Measurements from ENCODE around the gene CRCP. TPM values are rescaled to one million over a fixed set of nuclear protein-coding genes. Genes with fewer than 3 reads are reported as not detected.
"Not testable (repeated sequence)": the region's sequence is repeated elsewhere in the genome, so short reads cannot be mapped to it uniquely, and the experiment has no call there.

Gene CRCP
- total RNA-seq, 1 donor from 2014 or later = 52.4 TPM

DNA sequence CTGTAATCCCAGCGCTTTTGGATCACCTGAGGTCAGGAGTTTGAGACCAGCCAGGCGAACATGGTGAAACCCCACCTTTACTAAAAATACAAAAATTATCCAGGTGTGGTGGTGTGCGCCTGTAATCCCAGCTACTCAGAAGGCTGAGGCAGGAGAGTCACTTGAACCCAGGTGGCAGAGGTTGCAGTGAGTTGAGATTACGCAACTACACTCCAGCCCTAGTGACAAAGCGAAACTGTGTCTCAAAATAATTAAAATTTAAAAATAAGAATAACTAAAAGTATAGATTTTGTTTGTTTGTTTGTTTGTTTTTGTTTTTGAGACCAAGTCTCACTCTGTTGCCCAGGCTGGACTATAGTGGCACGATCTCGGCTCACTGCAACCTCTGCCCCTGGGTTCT lies 41.4 kb downstream of the CRCP start:
- DNase-seq = not testable (repeated sequence)

DNA sequence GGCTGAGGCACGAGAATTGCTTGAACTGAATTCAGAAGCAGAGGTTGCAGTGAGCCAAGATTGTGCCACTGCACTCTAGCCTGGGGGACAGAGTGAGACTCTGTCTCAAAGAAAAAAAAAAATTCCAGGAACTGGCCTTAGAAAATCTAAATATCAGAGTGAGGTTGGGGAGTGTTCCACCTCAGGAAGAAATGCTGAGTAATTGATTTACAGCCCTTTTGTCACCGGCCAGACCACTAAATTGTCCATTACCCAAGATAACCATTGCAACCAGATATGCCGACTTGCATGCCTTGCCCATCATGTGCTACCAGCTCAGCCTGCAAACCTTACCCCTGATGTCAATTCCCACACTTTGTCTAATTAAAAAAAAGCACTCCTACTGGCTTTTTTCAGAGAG lies 42.4 kb downstream of the CRCP start:
- no peak for DNase-seq

DNA sequence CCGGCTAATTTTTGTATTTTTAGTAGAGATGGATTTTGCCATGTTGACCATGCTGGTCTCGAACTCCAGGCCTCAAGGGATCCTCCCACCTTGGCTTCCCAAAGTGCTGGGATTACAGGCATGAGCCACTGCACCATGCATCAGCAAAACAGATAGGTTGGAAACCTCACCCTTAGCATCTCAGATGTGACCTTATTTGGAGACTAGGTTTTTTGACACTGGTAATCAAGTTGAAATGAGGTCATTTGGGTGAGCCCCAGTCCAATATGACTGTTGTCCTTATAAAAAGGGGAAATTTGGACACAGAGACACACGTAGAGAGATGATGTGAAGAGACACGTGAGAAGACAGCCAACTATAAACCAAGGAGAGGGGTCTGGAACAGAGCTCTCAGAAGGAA lies 48.0 kb downstream of the CRCP start:
- DNase-seq = no peak

DNA sequence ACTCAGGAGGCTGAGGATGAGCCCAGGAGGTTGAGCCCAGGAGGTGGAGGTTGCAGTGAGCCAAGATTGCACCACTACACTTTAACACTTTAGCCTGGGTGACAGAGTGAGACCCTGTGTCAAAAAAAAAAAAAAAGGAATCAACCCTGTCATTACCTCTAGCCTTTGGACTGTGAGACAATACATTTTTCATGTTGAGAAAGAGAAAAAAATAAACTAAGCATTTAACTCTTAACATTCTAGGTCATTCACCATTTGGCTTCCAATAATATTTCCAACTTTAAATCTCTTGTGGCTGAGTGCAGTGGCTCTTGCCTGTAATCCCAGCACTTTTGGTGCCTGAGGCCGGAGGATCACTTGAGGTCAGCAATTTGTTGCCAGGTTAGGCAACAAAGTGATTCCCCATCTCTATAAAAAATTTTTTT lies 48.6 kb downstream of the CRCP start:
- no peak for DNase-seq

DNA sequence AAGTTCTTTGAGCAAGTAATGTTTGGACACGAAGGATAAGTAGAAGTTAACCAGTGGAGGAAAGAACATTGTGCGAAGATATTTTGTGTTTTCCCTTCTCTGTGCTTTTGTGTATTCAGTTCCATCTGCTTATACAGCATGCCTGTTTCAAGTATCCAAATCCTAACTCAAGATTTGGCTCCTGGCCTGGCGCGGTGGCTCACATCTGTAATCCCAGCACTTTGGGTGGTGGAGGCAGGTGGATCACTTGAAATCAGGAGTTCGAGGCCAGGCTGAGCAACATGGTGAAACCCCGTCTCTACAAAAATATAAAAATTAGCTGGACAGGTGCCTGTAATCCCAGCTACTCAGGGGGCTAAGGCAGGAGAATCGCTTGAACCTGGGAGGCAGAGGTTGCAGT lies 49.7 kb downstream of the CRCP start:
- DNase-seq = no peak

DNA sequence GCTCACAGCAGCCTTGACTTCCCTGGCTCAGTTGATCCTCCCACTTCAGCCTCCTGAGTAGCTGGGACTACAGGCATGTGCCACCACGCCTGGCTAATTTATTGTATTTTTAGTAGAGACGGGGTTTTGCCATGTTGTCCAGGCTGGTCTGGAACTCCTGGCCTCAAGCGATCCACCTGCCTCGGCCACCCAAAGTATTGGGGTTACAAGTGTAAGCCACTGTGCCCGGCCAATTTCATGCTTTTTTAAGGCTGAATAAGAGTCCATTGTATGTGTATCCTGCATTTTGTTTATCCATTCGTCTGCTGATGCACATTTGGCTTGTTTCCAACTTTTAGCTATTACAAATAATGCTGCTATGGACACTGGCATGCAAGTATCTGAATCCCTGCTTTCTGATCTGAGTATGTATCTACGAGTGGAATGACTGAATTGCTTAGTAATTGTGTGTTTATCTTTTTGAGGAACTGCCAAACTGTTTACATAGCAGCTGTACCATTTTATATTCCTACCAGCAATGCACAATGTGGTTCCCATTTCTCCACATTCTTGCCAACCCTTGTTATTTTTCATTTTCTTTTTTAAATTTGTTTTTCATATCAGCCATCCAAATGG lies 53.2 kb downstream of the CRCP start:
- no peak for DNase-seq

DNA sequence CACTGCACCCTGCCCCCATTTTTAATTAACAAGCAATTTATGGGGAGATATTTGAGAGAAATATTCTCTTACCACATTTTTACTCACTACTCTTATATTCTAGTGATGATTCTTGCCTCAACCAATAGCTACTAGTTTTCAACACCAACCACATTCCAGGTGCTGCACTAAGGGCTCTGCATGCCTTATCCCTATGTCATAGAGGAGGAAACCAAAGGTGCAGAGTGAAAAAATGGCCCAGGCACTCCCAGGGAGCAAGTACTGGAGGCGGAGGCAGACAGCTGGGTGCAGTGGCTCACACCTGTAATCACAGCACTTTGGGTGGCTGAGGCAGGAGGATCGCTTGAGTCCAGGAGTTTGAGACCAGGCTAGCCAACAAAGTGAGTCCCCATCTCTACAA lies 55.0 kb downstream of the CRCP start:
- no peak for DNase-seq

DNA sequence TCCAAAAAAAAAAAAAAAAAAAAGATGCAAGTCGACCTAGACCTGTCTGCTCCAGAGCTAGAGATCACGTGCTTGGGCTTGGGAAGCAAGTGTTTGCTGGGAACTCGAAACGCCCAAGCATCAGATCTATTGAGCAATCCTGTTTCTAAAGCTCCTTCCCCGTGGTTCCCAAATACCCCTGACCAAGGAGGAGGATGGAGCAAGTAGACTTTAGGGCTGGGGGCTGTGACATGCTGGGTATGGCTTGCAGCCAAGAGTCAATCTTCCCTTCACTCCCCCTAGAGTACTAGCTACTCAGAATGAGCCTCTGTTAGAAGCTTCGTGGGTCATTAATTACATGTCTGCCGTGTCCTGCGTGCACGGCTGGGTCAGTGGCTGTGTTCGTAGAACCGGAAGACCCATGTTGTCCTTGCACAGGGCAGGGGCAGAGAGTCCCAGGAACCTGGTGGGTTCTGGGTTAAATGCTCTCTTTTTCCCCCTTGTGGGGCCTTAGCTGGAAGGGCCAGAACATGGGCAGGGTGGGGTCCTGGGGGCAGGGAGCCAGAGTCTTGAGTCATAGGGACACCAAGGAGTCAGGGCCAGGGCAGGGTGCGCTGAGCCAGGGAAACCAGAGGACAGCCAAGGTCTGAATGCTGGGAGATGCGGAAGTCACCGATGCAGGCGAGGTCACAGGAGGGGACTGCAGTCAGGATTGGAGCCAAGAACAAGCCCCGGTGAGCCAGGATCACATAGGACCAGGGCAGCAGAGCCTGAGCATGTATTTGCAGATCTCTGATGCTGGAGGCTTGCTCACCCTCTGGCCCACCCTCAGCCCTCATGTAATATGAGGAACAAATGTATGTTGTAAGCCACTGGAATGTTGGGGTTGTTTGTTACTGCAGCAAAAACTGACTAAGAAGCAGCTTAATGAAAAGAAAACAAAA lies 55.9 kb downstream of the CRCP start:
- no peak for DNase-seq

DNA sequence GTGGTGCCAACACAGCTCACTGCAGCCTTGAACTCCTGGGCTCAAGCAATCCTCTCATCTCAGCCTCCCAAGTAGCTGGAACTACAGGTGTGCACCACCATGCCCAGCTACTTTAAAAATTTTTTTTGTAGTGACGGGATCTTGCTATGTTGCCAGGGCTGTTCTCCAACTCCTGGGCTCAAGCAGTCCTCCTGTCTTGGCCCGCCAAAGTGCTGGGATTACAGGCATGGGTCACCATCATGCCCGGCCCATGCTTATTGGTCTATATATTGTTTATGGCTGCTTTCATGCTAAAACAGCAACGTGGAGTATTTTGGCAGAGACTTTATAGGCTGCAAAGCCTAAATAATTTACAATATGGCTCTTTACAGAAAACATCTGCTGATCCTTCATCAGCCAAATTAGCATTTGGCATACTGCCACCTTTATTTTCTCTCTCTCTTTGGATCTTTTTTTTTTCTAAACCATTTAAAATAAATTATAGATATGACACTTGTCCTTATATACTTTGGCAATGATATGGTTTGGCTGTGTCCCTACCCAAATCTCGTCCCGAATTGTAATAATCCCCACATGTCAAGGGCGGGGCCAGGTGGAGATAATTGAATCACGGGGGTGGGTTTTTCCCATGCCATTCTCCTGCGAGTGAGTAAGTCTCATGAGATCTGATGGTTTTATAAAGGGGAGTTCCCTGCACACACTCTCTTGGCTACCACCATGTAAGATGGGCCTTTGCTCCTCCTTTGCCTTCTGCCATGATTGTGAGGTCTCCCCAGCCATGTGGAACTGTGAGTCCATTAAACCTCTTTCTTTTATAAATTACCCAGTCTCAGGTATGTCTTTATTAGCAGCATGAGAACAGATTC lies 58.1 kb downstream of the CRCP start:
- DNase-seq = not testable (repeated sequence)

DNA sequence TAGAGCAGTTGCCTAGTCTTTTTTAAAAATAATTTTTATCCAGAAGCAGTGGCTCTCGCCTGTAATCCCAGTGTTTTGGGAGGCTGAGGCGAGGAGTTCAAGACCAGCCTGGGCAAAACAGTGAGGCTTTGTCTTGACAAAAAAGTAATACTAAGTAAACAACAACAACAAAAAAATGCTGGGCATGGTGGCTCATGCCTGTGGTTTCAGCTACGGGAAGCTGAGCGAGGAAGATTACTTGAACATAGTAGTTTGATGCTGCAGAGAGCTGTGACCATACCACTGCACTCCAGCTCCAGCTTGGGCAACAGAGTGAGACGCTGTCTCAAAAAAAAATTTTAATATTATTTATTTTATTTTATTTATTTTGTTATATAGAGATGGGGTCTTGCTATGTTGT lies 59.2 kb downstream of the CRCP start:
- DNase-seq = no peak

DNA sequence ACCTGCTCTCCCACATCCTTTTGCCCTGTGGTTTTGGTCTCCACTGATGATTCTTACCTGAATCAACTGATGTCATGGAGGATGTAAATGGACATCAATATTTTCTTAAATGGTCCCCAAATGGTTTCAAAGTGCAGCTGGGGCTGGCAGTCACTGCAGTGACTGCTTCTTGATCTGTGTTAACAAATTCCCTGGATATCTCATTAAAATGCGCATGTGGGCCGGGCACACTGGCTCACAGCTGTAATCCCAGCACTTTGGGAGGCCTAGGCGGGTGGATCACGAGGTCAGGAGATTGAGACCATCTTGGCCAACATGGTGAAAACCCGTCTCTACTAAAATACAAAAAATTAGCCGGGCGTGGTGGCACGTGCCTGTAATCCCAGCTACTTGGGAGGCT lies 60.4 kb downstream of the CRCP start:
- not testable (repeated sequence) for DNase-seq

DNA sequence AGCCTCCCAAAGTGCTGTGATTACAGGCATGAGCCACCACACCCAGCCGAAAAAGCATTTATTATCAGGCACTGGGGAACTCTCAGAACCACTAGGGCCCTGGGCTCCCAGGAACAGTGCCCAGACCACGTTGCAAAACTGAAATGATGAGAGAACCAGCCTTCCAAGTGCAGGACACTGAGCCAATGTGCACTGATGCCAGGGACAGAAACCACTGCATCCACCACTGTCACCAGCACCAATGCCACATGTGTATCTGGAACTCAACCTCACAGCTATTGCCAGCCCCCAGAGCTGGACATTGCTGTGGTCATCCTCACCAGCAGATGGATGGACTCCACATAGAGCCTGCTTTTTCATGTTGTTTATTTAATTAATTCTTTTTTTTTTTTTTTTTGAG lies 62.3 kb downstream of the CRCP start:
- no peak for DNase-seq

DNA sequence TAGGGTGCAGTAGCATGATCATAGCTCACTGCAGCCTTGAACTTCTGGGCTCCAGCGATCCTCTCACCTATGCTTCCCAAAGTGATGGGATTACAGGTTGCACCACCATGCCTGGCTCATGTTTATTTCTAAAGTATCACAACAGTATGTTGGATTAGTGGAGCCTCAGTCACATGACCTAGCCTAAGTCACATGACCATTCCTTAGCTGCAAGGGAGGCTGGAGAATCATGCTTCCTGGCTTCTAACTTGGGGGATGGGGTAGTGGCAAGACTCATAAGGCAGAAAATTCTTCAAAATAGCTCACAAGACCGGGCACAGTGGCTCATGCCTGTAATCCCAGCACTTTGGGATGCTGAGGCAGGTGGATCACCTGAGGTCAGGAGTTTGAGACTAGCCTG lies 63.6 kb downstream of the CRCP start:
- no peak for DNase-seq

DNA sequence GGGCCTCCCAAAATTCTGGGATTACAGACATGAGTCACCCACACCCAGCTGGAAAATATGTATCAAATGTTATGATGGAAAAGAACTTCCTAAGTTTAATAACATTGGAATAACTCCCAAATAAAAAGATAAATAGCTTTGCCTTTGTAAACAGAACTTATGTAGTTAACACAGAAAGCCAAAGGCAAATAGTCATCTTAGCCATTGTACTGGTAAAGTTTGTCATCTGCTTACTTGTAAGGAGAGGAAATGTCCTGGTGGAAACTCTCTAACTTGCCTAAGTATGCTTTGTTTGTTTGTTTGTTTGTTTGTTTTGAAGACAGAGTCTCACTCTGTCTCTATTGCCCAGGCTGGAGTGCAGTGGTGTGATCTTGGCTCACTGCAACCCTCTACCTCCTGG lies 66.7 kb downstream of the CRCP start:
- no peak for DNase-seq

DNA sequence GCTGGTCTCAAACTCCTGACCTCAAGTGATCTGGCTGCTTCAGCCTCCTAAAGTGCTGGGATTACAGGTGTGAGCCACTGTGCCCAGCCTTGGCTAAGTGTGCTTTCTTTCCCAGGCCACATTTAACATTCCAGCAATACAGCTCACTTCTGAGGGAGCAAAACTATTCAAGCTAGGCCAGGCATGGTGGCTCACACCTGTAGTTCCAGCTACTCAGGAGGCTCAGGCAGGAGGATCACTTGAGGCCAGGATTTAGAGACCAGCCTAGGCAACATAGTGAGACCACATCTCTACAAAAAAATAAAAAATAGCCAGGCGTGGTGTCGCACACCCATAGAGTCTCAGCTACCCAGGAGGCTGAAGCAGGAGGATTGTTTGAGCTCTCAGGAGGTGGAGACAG lies 67.2 kb downstream of the CRCP start:
- no peak for DNase-seq

DNA sequence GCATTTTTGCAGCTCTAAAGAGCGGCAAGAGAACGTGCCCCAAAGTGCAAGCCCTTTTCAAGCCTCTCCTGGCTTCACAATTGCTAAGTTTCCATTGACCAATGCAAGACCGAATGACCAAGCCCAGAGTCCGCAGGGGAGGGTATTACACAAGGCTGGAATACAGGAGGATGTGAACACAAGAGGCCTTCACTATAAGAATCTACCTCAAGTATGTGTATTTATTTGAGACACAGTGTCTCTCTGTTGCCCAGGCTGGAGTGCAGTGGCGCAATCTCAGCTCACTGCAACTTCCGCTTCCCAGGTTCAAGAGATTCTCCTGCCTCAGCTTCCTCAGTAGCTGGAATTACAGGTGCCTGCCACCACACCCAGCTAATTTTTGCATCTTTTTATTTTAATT lies 68.3 kb downstream of the CRCP start:
- no peak for DNase-seq

DNA sequence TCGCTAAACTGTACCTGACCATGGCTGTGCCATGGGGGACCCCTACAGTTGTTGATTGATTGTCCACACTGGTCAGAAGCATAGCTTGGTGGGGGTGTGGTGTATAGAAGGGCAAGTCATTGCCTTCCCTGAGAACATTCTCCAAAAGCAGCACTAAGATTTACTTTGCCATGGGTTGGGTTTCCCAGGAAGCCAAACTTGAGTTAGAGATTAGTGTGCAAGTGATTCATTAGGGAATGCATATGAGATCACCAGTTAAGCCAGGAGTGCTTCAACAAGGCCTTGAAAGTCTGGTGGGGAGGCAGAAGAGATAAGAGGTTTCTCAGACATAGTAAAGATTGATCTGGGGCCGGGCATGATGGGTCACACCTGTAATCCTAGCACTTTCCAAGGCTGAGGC lies 69.1 kb downstream of the CRCP start:
- no peak for DNase-seq

DNA sequence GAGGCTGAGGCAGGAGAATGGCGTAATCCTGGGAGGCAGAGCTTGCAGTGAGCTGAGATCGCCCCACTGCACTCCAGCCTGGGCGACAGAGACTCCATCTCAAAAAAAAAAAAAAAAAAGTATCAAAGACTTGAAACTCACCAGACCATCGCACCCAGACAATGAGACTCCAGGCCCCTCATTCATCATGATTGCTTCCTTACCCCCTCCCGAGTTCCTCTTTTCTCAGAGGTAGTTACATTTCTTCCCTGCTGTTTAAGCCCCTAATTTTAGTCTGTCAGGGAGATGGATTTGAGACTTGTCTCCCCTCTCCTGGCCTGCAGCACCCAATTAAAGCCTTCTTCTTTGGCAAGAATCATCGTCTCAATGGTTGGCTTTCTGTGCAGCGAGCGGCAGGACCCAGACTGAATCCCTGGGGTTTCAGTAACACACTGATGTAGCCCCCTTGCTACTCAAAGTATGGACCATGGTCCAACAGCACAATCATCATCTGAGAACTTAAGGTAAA lies 71.1 kb downstream of the CRCP start:
- no peak for DNase-seq

DNA sequence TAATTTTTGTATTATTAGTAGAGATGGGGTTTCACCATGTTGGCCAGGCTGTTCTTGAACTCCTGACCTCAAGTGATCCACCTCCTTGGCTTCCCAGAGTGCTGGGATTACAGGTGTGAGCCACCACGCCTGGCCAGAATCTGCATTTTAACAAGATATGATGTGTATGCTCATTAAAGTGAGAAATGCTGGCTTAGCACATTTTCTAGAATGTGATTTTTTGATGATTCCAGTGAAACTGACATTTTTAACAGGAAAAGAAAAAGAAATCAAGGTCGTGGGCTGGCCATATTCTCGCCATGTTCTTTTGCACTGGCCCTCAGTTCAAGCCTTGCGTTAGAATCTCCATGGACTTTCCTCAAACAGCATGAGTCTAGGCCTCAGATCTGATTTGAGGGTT lies 72.3 kb downstream of the CRCP start:
- DNase-seq = no peak

DNA sequence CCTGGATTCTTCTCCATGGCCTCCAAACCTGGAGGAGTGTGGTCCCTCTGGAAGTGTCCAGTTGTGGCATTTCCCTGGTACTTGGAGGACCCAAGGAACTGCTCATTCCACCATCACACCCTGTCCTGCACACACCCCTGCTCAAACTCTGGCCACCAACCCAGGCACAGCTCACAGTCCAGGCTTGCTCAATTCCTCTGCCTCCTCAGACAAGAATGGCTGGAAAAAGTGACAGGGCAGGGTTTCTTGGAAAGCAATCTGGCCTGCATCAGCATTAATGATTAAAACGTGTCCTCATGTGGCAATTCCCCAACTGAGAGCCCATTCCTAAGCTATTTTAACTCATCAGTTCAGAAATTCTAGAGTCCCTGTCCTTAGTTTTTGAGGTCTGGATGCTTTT lies 73.3 kb downstream of the CRCP start:
- no peak for DNase-seq

DNA sequence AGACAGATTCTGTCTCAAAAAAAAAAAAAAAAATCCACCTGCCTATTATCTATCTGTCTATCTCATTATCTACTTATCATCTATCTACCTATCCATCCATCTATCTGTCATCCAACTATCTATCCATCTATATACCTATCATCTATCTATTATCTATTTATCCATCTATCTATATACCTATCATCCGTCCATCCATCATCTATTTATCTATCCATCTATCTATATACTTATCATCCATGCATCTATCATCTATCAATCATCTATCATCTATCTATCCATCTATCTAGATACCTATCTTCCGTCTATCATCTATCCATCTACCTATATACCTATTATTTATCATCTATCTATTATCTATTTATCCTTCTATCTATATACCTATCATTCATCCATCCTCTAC lies 74.0 kb downstream of the CRCP start:
- no peak for DNase-seq

DNA sequence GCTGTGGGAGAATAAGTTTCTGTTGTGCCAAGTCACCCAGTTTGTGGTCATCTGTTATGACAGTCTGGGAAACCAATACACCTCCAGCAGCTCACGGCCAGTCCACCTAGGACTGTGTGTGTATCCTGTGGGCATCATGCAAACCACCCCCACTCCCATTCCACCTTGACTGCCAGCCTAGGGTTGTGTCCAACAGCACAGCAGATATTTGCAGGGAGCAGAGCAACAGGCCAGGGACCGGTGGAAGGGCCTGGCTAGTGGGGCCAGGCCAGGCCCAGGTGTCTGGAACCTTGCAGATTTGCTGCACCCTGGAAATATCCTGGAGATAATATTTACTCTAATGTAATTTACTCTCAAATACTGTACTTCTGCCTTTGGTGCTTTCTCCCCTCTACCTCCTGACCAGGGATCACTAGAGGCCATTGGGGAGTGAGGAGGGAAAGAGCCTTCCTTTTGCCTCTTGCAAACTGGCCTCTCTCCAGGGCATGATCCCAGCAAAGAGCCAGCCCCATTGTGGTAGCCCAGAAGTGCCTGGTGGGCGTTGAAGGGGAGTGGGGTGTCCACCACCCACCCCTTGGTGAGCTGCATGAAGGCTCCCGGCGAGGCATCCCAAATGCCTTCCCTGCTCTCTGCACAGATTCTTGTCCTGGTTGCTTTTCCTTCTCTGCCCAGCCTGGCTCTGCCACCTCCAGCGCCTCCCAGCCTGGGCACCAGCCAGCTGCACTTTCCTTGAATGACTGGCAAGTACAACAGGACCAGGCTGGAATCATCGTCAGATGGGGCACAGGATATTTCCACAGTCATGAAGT lies 75.3 kb downstream of the CRCP start:
- no peak for DNase-seq
